ENCODE data around the gene DZANK1. TPM values are rescaled to one million over a fixed set of nuclear protein-coding genes. Genes with fewer than 3 reads are reported as not detected.

DZANK1 gene
- total RNA-seq, 2 donors from 2014 or later, result 0.41 to 0.83 TPM

DNA sequence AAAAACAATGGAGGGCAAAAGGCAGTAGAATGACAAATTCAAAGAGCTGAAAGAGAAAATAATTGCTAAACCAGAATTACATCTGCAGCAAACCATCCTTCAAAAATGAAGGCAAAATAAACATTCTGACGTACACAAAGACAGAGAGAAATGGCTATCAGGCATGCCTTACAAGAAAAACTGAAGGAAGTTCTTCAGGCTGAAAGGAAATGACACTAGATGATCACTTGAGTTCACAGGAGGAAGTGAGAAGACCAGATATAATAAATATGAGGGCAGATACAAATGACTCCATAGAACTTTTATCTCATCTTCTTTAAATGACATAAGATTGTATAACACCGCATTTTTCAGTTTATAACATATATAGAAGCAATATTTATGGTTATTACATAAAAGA lies 30.0 kb downstream of the DZANK1 start:
- Histone ChIP-seq H3K9me3 (no peaks in the 10 kb centered on the region), H3K4me3 (no peak overlapping the region), H3K36me3 (no peaks in the 10 kb centered on the region), H3K27me3 (no peaks in the 10 kb centered on the region), H3K27ac (no peak overlapping the region), H3K4me1 (no peaks in the 10 kb centered on the region)
- TF ChIP-seq, protein P1, sequence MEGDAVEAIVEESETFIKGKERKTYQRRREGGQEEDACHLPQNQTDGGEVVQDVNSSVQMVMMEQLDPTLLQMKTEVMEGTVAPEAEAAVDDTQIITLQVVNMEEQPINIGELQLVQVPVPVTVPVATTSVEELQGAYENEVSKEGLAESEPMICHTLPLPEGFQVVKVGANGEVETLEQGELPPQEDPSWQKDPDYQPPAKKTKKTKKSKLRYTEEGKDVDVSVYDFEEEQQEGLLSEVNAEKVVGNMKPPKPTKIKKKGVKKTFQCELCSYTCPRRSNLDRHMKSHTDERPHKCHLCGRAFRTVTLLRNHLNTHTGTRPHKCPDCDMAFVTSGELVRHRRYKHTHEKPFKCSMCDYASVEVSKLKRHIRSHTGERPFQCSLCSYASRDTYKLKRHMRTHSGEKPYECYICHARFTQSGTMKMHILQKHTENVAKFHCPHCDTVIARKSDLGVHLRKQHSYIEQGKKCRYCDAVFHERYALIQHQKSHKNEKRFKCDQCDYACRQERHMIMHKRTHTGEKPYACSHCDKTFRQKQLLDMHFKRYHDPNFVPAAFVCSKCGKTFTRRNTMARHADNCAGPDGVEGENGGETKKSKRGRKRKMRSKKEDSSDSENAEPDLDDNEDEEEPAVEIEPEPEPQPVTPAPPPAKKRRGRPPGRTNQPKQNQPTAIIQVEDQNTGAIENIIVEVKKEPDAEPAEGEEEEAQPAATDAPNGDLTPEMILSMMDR (IDR thresholded peaks at IDR 0.05), result no peak
- no peak for DNase-seq (ENCODE audit: low spot score)

DNA sequence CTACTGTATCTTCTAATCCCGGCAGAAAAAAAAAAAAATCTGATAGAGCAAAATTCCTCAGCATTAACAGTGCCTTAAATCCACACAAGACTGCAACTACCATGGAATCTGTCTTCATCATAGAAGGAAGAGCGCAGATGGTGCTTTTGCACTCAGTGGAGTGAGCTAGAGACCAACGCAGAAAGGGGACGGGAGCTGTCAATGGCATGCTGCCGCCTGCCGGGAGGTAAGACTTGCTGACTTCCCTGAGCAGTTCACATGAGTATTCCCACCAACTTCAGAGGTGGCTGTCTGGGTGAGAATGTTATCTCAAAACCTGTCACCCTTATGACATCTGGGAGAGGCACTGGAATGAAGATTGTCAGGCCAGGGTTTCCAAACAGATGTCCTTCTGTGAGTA lies 35.6 kb downstream of the DZANK1 start:
- Histone ChIP-seq H3K27me3 (no peaks in the 10 kb centered on the region), H3K4me1 (peaks cover 0 to 13% of the 10 kb centered on the region in 2 donors), H3K9me3 (no peaks in the 10 kb centered on the region), H3K36me3 (no peaks in the 10 kb centered on the region), H3K4me3 (no peak overlapping the region), H3K27ac (no peak overlapping the region)
- TF ChIP-seq, protein P1 (IDR thresholded peaks at IDR 0.05), result no peak
- no peak for DNase-seq (ENCODE audit: low spot score)

DNA sequence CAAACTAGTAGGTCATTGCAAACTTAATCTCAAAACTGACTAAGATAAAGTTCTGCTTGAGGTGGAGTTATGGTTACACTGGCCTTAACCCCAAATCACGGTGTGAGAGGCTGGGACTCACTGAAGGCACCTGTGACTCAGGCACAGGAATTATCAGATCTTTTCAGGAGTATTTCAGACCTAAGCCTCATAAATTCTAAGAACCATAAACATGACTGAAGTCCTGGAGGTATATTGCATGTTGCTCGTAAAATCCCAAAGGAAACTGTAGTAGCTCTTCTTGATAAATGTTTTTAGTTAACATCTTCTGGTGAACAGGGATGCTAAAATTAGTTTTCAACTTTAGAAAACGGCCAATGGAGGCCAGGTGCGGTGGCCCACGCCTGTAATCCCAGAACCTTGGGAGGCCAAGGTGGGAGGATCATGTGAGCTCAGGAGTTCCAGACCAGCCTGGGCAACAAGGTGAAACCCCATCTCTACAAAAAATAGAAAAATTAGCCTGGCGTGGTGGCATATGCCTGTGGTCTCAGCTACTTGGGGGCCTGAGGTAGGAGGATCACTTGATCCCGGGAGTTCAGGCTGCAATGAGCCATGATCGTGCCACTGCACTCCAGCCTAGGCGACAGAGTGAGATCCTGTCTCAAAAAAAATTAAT lies 36.5 kb downstream of the DZANK1 start:
- TF ChIP-seq, protein P1 (IDR thresholded peaks at IDR 0.05), result no peak
- Histone ChIP-seq H3K4me3 (no peak overlapping the region), H3K4me1 (peaks cover 0 to 13% of the 10 kb centered on the region in 2 donors), H3K27ac (no peak overlapping the region), H3K36me3 (no peaks in the 10 kb centered on the region), H3K27me3 (no peaks in the 10 kb centered on the region), H3K9me3 (no peaks in the 10 kb centered on the region)
- DNase-seq (ENCODE audit: low spot score), result no peak

DNA sequence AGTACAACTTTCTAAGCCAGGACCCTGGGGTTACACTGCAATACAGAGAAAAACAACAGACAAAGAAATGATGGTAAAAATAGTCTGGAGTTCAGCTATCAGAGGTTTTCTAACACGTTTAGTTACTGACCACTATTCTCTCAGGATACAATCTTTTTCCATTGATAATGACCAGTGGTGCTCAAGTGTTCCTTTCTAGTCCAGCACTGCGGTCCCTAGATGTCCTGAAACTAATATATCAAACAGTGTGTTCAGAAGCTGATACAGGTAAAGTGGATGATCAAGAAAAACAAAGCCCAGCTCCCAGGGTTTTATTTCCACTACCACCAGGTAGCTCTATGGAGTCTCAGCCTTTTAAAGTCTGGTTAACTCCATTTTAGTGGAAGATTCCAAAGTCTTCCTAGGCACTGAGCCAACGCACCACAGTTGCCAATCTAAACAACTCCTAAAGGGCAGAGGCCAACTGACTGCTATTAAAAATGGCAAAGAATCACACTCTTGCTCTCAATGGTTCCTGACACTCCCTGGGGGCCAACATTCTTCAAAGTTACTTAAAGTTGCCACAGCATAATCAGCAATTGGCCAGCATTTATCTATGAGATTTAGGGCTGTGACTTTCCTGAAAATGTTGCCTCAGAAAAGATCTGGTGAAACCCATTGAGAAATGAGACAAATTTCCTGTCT lies 38.2 kb downstream of the DZANK1 start:
- no peaks in the 10 kb centered on the region for H3K9me3 ChIP-seq
- H3K27ac ChIP-seq, result no peak overlapping the region
- TF ChIP-seq, protein P1 (IDR thresholded peaks at IDR 0.05), result no peak
- no peaks in the 10 kb centered on the region for H3K27me3 ChIP-seq
- peaks cover 0 to 13% of the 10 kb centered on the region in 2 donors for H3K4me1 ChIP-seq
- peak; percentile 62 for DNase-seq (ENCODE audit: low spot score)
- no peaks in the 10 kb centered on the region for H3K36me3 ChIP-seq
- H3K4me3 ChIP-seq, result no peak overlapping the region

DNA sequence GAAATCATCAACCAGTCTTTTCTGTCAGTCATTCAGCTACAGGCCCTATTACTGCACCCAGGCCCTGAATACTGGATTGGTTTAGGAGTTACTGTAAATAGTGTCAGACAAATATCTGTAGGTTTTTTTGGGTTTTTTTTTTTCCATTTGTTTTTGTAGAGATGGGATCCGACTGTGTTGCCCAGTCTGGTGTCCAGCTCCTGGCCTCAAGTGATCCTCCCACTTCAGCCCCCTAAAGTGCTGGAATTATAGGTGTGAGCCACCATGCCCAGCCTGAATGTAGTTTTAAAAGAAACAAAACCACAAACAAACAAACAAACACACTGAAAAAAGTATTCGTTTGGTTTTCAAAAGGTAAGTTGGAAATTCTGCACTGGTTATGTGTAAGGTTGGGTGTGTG lies 39.6 kb downstream of the DZANK1 start:
- H3K36me3 ChIP-seq, result no peaks in the 10 kb centered on the region
- no peak overlapping the region for H3K4me3 ChIP-seq
- H3K4me1 ChIP-seq, result peaks cover 0 to 13% of the 10 kb centered on the region in 2 donors
- H3K9me3 ChIP-seq, result no peaks in the 10 kb centered on the region
- TF ChIP-seq, protein P1 (IDR thresholded peaks at IDR 0.05), result no peak
- no peak for DNase-seq (ENCODE audit: low spot score)
- H3K27ac ChIP-seq, result no peak overlapping the region
- no peaks in the 10 kb centered on the region for H3K27me3 ChIP-seq
